A549 (cell line): ENCODE results near the gene TXN. TPM values are rescaled to one million over a fixed set of nuclear protein-coding genes. Genes with fewer than 3 reads are reported as not detected.
A peak's percentile ranks its signal among the peaks of the same experiment; 100 is the strongest.

ENCODE experiments used
- ATAC-seq, 2 experiments: fragments of 200-7000 bp in 1 of 2; fragments of >200 bp in 1 of 2; cut with Nextera tagmentation in 1 of 2; cut with Tn5 transposase in 1 of 2; 3 replicates each; pipeline versions ENCODE4 v1.8.0 to v1.9.1; 2018 to 2020; ENCODE audit warnings: mild to moderate bottlenecking in 1 of 2, moderate library complexity in 1 of 2
- CTCF ChIA-PET: fragments of 300-600 bp; sonication (Branson Sonifier 250); formaldehyde crosslinking; extraction: SDS; loops from one replicate; lab custom pipeline; 2021; ENCODE audit warnings: antibody characterized with exemption, inconsistent platforms; lab: Yijun Ruan, JAX
- POLR2A ChIA-PET: fragments of 350-600 bp; formaldehyde crosslinking; extraction: SDS; loops from one replicate; lab custom pipeline; 2021; ENCODE audit warnings: antibody characterized with exemption, inconsistent platforms; lab: Yijun Ruan, JAX
- DNase-seq, 2 experiments: peaks; one replicate each; pipeline versions ENCODE4 v3.0.0 to v3.0.0-alpha.2; 2011 to 2016; ENCODE audit warnings: low read depth in 1 of 2, low spot score in 1 of 2
- FAIRE-seq: peaks from 2 replicates; lab custom pipeline; 2011; peaks lifted over from hg19 to GRCh38; lab: Jason Lieb, UNC
- H3K27ac ChIP-seq, 2 experiments: fragments of >200 bp; sonication (Bioruptor Twin); formaldehyde crosslinking; 3 replicates each; pipeline ENCODE4 v1.5.1; 2016 to 2017
- H3K4me1 ChIP-seq: fragments of >200 bp; sonication (Bioruptor Twin); formaldehyde crosslinking; 3 replicates; pipeline ENCODE4 v1.6.1; 2016
- H3K4me2 ChIP-seq: fragments of >200 bp; sonication (Bioruptor Twin); formaldehyde crosslinking; 3 replicates; pipeline ENCODE4 v1.6.1; 2016
- H3K4me3 ChIP-seq: fragments of >200 bp; sonication (Bioruptor Twin); formaldehyde crosslinking; 3 replicates; pipeline ENCODE4 v1.5.1; 2016
- H3K9me3 ChIP-seq: fragments of >200 bp; sonication (Bioruptor Twin); formaldehyde crosslinking; 3 replicates; pipeline ENCODE4 v1.6.1; 2016
- CBX2 ChIP-seq: fragments of 200-600 bp; sonication (generic); IDR thresholded peaks from 2 replicates; pipeline ENCODE4 v1.6.1; 2016; ENCODE audit warnings: low read depth, mild to moderate bottlenecking, borderline replicate concordance
- EHMT2 ChIP-seq: fragments of 200-600 bp; sonication (generic); IDR thresholded peaks from 2 replicates; pipeline ENCODE4 v1.6.1; 2016; ENCODE audit warnings: antibody characterized with exemption, low read depth, mild to moderate bottlenecking, moderate library complexity
- EP300 ChIP-seq, 2 experiments: fragments of >200 bp; sonication (Bioruptor Twin); formaldehyde crosslinking; IDR thresholded peaks; 2 replicates in 1 of 2; 3 replicates in 1 of 2; pipeline ENCODE4 v1.6.1; 2016 to 2017
- ESRRA ChIP-seq: fragments of 150-350 bp; IDR thresholded peaks from 2 replicates; pipeline ENCODE4 v1.6.1; 2014; ENCODE audit warnings: mild to moderate bottlenecking, low read length, borderline replicate concordance
- FOSL2 ChIP-seq, 2 experiments: fragments of 450-650 bp in 1 of 2; fragments of >200 bp in 1 of 2; sonication (Bioruptor Twin) in 1 of 2; formaldehyde crosslinking; IDR thresholded peaks; 2 replicates each; pipeline versions ENCODE4 v1.5.0 to v1.6.1; 2016 to 2020; ENCODE audit warnings: mild to moderate bottlenecking in 1 of 2, moderate library complexity in 1 of 2
- HOXB13 ChIP-seq: fragments of 250-450 bp; sonication (Bioruptor Pico); IDR thresholded peaks from 2 replicates; pipeline ENCODE4 v1.5.0; 2020; ENCODE audit warnings: low read depth, mild to moderate bottlenecking, moderate library complexity
- KDM5A ChIP-seq: fragments of 200-600 bp; sonication (generic); IDR thresholded peaks from 2 replicates; pipeline ENCODE4 v1.6.1; 2016; ENCODE audit warnings: antibody characterized with exemption, mild to moderate bottlenecking
- MYC ChIP-seq: IDR thresholded peaks from 2 replicates; pipeline ENCODE4 v1.6.1; 2012; ENCODE audit warnings: mild to moderate bottlenecking, inconsistent platforms, low read length, improper control_type of control experiment, borderline replicate concordance
- NPAS2 ChIP-seq: fragments of 250-450 bp; sonication (Bioruptor Pico); IDR thresholded peaks from 2 replicates; pipeline ENCODE4 v1.8.0; 2022; ENCODE audit warnings: mild to moderate bottlenecking, moderate library complexity, borderline replicate concordance
- NR3C1 ChIP-seq: fragments of >200 bp; sonication (Bioruptor Twin); formaldehyde crosslinking; IDR thresholded peaks from 3 replicates; pipeline ENCODE4 v1.6.1; 2017
- RAD21 ChIP-seq, 2 experiments: fragments of >200 bp in 1 of 2; sonication (Bioruptor Twin) in 1 of 2; formaldehyde crosslinking in 1 of 2; IDR thresholded peaks in 1 of 2; conservative IDR thresholded peaks in 1 of 2; 2 replicates in 1 of 2; 3 replicates in 1 of 2; pipeline ENCODE4 v1.6.1; 2012 to 2018; ENCODE audit warnings: inconsistent platforms in 1 of 2
- RNF2 ChIP-seq: fragments of 200-600 bp; sonication (generic); IDR thresholded peaks from 2 replicates; pipeline ENCODE4 v1.6.1; 2016; ENCODE audit warnings: low read depth, mild to moderate bottlenecking, antibody characterized with exemption, moderate library complexity, borderline replicate concordance
- ZC3H11A ChIP-seq: fragments of 450-650 bp; IDR thresholded peaks from 2 replicates; pipeline ENCODE4 v1.6.1; 2014; ENCODE audit warnings: antibody characterized with exemption, mild to moderate bottlenecking
- ZSCAN20 ChIP-seq: fragments of 250-450 bp; sonication (Bioruptor Pico); IDR thresholded peaks from 2 replicates; pipeline ENCODE4 v1.8.0; 2022; ENCODE audit warnings: mild to moderate bottlenecking, moderate library complexity
- WGBS: methylation state at CpG from one replicate; pipeline ENCODE4 v1.1.6; 2017; ENCODE audit errors: missing lambda C conversion rate; 5-methylcytosine and 5-hydroxymethylcytosine counted together
- polyA plus RNA-seq, 4 experiments: library from polyadenylated mRNA; depleted of rRNA in 3 of 4; stranded (reverse); fragments of >200 nt; fragmentation: RNase III in 1 of 4; extraction: RNeasy Plus Mini Kit Qiagen cat#74134 plus additional on column Dnase treatment in 1 of 4; gene quantifications; 2 replicates in 3 of 4; 3 replicates in 1 of 4; pipeline ENCODE4 v1.2.3, GENCODE V29; 2011 to 2017
- TF ChIP-seq, protein P1 (sequence below): fragments of >200 bp; sonication (Bioruptor Twin); formaldehyde crosslinking; IDR thresholded peaks from 3 replicates; pipeline ENCODE4 v1.5.1; 2016
- TF ChIP-seq, protein P2 (sequence below): fragments of 250-450 bp; sonication (Bioruptor Pico); IDR thresholded peaks from 2 replicates; pipeline ENCODE4 v1.5.0; 2021; ENCODE audit warnings: mild to moderate bottlenecking, moderate library complexity, borderline replicate concordance
- TF ChIP-seq, protein P3 (sequence below): IDR thresholded peaks from 2 replicates; pipeline ENCODE4 v1.6.1; 2012
- TF ChIP-seq, protein P4 (sequence below): fragments of 250-450 bp; sonication (Bioruptor Pico); IDR thresholded peaks from 2 replicates; pipeline ENCODE4 v1.5.0; 2020; ENCODE audit warnings: low read depth, mild to moderate bottlenecking, moderate library complexity
- TF ChIP-seq, protein P5 (sequence below): fragments of >200 bp; sonication (Bioruptor Twin); formaldehyde crosslinking; IDR thresholded peaks from 2 replicates; pipeline ENCODE4 v1.6.1; 2016
- TF ChIP-seq, protein P6 (sequence below): fragments of >200 bp; sonication (Bioruptor Twin); formaldehyde crosslinking; IDR thresholded peaks from 3 replicates; pipeline ENCODE4 v1.6.1; 2016

Gene TXN
- polyA plus RNA-seq, 2 of the 4 experiments (the other 2 are of a cell fraction): 1,309 to 1,626 TPM

DNA sequence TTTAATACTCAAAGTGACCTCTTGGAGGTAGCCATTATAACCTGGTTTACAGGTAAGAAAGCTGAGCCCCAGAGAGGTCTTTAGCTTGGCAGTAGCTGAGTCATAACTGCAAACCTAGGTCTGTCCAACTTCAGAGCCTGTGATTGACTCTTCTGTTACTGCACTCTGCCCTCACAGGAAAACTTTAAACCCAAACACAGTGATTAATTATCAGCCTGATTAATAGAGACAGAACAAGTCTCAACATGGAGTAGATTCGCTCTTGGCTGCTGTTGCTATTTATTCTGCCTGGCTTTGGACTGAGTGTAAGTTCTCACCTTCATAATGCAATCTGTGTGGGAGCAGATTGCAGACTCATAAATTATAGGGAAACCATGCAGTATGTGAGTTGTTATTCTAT is 27.4 kb upstream of the TXN start:
- ChIA-PET CTCF (no interaction called here), POLR2A (no interaction called here)
- H3K27ac ChIP-seq: no peak overlapping the region
- WGBS: 50% methylated on average over 1 of the region's 1 CpG
- H3K4me1 ChIP-seq: peaks cover 8% of the 10 kb centered on the region; the same call in 1 of the 3 replicates
- ATAC-seq (no peak), FAIRE-seq (no peak), DNase-seq (no peak)
- TF ChIP-seq CBX2 (no peak), HOXB13 (CRISPR knock-in tag) (no peak), RNF2 (no peak), ZSCAN20 (CRISPR knock-in tag) (no peak), EHMT2 (no peak), ESRRA (no peak), KDM5A (no peak)
- TF ChIP-seq, protein P1, sequence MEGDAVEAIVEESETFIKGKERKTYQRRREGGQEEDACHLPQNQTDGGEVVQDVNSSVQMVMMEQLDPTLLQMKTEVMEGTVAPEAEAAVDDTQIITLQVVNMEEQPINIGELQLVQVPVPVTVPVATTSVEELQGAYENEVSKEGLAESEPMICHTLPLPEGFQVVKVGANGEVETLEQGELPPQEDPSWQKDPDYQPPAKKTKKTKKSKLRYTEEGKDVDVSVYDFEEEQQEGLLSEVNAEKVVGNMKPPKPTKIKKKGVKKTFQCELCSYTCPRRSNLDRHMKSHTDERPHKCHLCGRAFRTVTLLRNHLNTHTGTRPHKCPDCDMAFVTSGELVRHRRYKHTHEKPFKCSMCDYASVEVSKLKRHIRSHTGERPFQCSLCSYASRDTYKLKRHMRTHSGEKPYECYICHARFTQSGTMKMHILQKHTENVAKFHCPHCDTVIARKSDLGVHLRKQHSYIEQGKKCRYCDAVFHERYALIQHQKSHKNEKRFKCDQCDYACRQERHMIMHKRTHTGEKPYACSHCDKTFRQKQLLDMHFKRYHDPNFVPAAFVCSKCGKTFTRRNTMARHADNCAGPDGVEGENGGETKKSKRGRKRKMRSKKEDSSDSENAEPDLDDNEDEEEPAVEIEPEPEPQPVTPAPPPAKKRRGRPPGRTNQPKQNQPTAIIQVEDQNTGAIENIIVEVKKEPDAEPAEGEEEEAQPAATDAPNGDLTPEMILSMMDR: no peak
- TF ChIP-seq, protein P2, sequence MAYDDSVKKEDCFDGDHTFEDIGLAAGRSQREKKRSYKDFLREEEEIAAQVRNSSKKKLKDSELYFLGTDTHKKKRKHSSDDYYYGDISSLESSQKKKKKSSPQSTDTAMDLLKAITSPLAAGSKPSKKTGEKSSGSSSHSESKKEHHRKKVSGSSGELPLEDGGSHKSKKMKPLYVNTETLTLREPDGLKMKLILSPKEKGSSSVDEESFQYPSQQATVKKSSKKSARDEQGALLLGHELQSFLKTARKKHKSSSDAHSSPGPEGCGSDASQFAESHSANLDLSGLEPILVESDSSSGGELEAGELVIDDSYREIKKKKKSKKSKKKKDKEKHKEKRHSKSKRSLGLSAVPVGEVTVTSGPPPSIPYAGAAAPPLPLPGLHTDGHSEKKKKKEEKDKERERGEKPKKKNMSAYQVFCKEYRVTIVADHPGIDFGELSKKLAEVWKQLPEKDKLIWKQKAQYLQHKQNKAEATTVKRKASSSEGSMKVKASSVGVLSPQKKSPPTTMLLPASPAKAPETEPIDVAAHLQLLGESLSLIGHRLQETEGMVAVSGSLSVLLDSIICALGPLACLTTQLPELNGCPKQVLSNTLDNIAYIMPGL (CRISPR knock-in tag): no peak
- TF ChIP-seq, protein P3, sequence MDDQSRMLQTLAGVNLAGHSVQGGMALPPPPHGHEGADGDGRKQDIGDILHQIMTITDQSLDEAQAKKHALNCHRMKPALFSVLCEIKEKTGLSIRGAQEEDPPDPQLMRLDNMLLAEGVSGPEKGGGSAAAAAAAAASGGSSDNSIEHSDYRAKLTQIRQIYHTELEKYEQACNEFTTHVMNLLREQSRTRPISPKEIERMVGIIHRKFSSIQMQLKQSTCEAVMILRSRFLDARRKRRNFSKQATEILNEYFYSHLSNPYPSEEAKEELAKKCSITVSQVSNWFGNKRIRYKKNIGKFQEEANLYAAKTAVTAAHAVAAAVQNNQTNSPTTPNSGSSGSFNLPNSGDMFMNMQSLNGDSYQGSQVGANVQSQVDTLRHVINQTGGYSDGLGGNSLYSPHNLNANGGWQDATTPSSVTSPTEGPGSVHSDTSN: no peak
- H3K9me3 ChIP-seq: no peaks in the 10 kb centered on the region
- H3K4me2 ChIP-seq: no peak overlapping the region
- no peak overlapping the region for H3K4me3 ChIP-seq

DNA sequence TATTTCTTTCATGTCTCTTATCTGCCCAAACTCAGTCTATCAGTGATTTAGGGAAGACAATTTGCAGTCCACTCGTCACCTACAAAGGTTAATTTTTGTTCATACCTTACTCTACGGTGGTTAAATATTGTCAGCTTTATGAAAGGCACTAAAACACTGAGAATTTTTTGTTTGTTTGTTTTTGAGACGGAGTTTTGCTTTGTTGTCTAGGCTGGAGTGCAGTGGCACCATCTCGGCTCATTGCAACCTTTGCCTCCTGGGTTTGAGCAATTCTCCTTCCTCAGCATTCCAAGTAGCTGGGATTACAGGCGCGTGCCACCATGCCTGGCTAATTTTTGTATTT is 26.4 kb upstream of the TXN start:
- ChIA-PET CTCF (interaction anchor here (1.2 to 1.6 kb wide), 2 partner anchors 8 to 24 kb away, joined by 3 to 7 read pairs; no protein-coding TSS in a partner anchor), POLR2A (interaction anchor here (1.3 kb wide), 1 partner anchor 26 kb away, joined by 5 read pairs; the partner anchor contains the start of gene TXN)
- Histone ChIP-seq H3K27ac (no peak overlapping the region), H3K9me3 (no peaks in the 10 kb centered on the region), H3K4me2 (peak overlapping the region; percentile 22; the same call in 1 of the 3 replicates), H3K4me3 (no peak overlapping the region), H3K4me1 (peaks cover 14% of the 10 kb centered on the region; the same call in 2 of the 3 replicates)
- 72% methylated on average over 6 of the region's 6 CpGs for WGBS
- TF ChIP-seq FOSL2 (IDR thresholded peaks at IDR 0.05) (no peak), FOSL2 (CRISPR knock-in tag; IDR thresholded peaks at IDR 0.05) (no peak), EHMT2 (no peak), NR3C1 (no peak), NPAS2 (CRISPR knock-in tag) (no peak), RAD21 (conservative IDR thresholded peaks at IDR 0.05 in 1 of 2, IDR thresholded peaks at IDR 0.05 in 1 of 2) (no peak), ZC3H11A (no peak), EP300 (IDR thresholded peaks at IDR 0.05) (no peak), MYC (no peak)
- TF ChIP-seq, protein P4, sequence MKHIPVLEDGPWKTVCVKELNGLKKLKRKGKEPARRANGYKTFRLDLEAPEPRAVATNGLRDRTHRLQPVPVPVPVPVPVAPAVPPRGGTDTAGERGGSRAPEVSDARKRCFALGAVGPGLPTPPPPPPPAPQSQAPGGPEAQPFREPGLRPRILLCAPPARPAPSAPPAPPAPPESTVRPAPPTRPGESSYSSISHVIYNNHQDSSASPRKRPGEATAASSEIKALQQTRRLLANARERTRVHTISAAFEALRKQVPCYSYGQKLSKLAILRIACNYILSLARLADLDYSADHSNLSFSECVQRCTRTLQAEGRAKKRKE (CRISPR knock-in tag): no peak
- TF ChIP-seq, protein P5, sequence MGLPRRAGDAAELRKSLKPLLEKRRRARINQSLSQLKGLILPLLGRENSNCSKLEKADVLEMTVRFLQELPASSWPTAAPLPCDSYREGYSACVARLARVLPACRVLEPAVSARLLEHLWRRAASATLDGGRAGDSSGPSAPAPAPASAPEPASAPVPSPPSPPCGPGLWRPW: no peak
- TF ChIP-seq, protein P2 (CRISPR knock-in tag): no peak
- TF ChIP-seq, protein P6, sequence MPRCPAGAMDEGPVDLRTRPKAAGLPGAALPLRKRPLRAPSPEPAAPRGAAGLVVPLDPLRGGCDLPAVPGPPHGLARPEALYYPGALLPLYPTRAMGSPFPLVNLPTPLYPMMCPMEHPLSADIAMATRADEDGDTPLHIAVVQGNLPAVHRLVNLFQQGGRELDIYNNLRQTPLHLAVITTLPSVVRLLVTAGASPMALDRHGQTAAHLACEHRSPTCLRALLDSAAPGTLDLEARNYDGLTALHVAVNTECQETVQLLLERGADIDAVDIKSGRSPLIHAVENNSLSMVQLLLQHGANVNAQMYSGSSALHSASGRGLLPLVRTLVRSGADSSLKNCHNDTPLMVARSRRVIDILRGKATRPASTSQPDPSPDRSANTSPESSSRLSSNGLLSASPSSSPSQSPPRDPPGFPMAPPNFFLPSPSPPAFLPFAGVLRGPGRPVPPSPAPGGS: no peak
- TF ChIP-seq, protein P1: no peak
- FAIRE-seq (no peak), ATAC-seq (no peak), DNase-seq (no peak)
